Body of pancreas (tissue), 4 donors: Measurements from ENCODE around the gene TDP2. TPM values are rescaled to one million over a fixed set of nuclear protein-coding genes. Genes with fewer than 3 reads are reported as not detected.

Source experiments
- ATAC-seq: fragments of 150-250 bp; one replicate; pipeline ENCODE4 v1.9.1; 2016
- DNase-seq, 4 donors: peaks; one replicate each; pipeline ENCODE4 v3.0.0-alpha.2; 2019
- H3K27ac ChIP-seq, 4 donors: fragments of 200-600 bp; sonication (generic); 1 replicate in 3 of 4; 2 replicates in 1 of 4; pipeline versions ENCODE4 v1.5.1 to v1.6.1; 2016 to 2019; ENCODE audit warnings: mild to moderate bottlenecking in 1 of 4, mixed read lengths in 1 of 4, moderate library complexity in 1 of 4
- H3K27me3 ChIP-seq, 2 donors: fragments of 200-600 bp; sonication (generic); one replicate each; pipeline ENCODE4 v1.6.0; 2016; ENCODE audit warnings: mild to moderate bottlenecking in 1 of 2
- H3K36me3 ChIP-seq, 2 donors: fragments of 200-600 bp; sonication (generic); replicated peaks in 1 of 2; 2 replicates each; pipeline ENCODE4 v1.5.1; 2016; ENCODE audit warnings: low read depth in 2 of 2; ENCODE audit not compliant: insufficient read depth in 1 of 2
- H3K4me1 ChIP-seq: fragments of 200-600 bp; sonication (generic); one replicate; pipeline ENCODE4 v1.6.0; 2016
- H3K4me3 ChIP-seq, 2 donors: fragments of 200-600 bp; sonication (generic); 1 replicate in 1 of 2; 2 replicates in 1 of 2; pipeline ENCODE4 v1.5.1; 2016 to 2019
- H3K9me3 ChIP-seq, 3 donors: fragments of 200-600 bp; sonication (generic); 1 replicate in 2 of 3; 2 replicates in 1 of 3; pipeline ENCODE4 v1.5.1; 2016
- POLR2A ChIP-seq, 3 donors: fragments of 450-650 bp; IDR thresholded peaks; one replicate each; pipeline ENCODE4 v1.6.1; 2016; ENCODE audit warnings: antibody characterized with exemption in 3 of 3, mild to moderate bottlenecking in 2 of 3
- WGBS, 2 donors: methylation state at CpG; one replicate each; pipeline ENCODE4 v1.1.5; 2017; 5-methylcytosine and 5-hydroxymethylcytosine counted together
- intact Hi-C: fragments of 100-400 bp; cut with DNase I; formaldehyde crosslinking; loops from one replicate; pipeline ENCODE4 v1.15.1; 2023
- total RNA-seq, 2 donors: library from RNA; depleted of rRNA; stranded (reverse); fragments of >200 nt; gene quantifications; one replicate each; pipeline ENCODE4 v1.1.0, GENCODE V29; 2016
- TF ChIP-seq, protein P1 (sequence below), 7 experiments: fragments of 450-650 bp in 4 of 7; fragments of 200-600 bp in 3 of 7; sonication (generic) in 3 of 7; IDR thresholded peaks; one replicate each; pipeline ENCODE4 v1.5.1; 2016 to 2019; ENCODE audit warnings: antibody characterized with exemption in 7 of 7

The TDP2 gene
- total RNA-seq, 2 donors from 2014 or later = 21.0 to 25.1 TPM

GRCh38 chr6:24659561-24659960, 7.1 kb downstream of the TDP2 start:
- peaks cover 18% of the 10 kb centered on the region for H3K4me1 ChIP-seq
- intact Hi-C loops = no loop called here
- H3K27me3 ChIP-seq = no peaks in the 10 kb centered on the region
- H3K36me3 ChIP-seq = peaks cover 0 to 2% of the 10 kb centered on the region in 2 donors
- TF ChIP-seq, protein P1, sequence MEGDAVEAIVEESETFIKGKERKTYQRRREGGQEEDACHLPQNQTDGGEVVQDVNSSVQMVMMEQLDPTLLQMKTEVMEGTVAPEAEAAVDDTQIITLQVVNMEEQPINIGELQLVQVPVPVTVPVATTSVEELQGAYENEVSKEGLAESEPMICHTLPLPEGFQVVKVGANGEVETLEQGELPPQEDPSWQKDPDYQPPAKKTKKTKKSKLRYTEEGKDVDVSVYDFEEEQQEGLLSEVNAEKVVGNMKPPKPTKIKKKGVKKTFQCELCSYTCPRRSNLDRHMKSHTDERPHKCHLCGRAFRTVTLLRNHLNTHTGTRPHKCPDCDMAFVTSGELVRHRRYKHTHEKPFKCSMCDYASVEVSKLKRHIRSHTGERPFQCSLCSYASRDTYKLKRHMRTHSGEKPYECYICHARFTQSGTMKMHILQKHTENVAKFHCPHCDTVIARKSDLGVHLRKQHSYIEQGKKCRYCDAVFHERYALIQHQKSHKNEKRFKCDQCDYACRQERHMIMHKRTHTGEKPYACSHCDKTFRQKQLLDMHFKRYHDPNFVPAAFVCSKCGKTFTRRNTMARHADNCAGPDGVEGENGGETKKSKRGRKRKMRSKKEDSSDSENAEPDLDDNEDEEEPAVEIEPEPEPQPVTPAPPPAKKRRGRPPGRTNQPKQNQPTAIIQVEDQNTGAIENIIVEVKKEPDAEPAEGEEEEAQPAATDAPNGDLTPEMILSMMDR (IDR thresholded peaks at IDR 0.05) = no peak
- TF ChIP-seq POLR2A (IDR thresholded peaks at IDR 0.05) = no peak
- H3K4me3 ChIP-seq = no peak overlapping the region
- ATAC-seq (no peak), DNase-seq (no peak)
- 43 to 60% methylated on average over 1 of the region's 1 CpG for WGBS, 2 donors
- H3K27ac ChIP-seq = no peak overlapping the region
- no peaks in the 10 kb centered on the region for H3K9me3 ChIP-seq

DNA sequence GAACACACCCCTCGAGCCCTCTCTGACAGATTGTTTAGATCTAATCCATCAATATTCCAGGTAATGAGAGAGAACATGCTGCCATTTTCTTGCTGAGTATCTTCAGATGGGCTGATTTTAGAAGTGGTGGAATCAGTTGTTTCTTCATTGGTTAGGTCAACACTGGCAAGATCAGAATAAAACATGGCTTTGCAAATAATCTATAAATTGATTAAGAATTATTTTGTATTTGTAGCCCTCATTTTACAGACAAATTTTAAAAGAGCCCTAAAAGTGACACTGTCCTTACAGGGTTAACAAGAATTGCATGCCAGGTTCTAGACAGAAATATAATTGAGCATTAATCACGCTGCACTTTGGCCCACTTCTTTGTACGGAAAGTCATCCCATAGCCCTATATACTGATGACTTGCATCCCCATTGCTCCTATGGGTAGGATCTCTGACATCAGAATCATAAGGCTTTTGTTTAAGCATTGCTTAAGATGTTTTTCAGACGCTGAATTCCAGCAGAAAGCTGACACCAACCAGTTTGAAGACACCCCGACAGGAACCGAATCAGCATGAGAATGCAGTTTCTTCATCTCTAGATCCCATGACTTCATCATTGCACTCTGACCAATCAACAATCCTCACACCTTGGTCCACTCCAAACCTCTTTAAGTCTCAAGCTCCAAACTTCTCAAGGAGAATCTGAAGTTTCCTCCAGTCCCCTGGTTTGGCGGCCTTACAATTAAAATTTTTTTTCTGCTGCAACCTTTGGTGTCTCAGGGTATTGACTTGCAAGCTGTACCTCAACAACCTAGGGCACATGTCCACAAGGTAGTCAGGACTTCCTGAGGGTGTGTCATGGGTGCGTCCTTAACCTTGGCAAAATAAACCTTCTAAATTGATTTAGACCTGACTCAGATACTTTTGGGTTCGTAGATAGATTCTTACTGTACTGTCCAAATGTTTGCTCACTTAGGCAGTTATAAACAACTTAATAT, 7.8 kb downstream of the TDP2 start:
- DNase-seq (no peak), ATAC-seq (no peak)
- Histone ChIP-seq H3K36me3 (peaks cover 0 to 4% of the 10 kb centered on the region in 2 donors), H3K9me3 (no peaks in the 10 kb centered on the region), H3K4me1 (peaks cover 12% of the 10 kb centered on the region), H3K27ac (no peak overlapping the region), H3K4me3 (no peak overlapping the region), H3K27me3 (no peaks in the 10 kb centered on the region)
- WGBS, 2 donors = 61 to 69% methylated on average over 9 of the region's 9 CpGs
- intact Hi-C loops = no loop called here
- TF ChIP-seq POLR2A (IDR thresholded peaks at IDR 0.05) = no peak
- TF ChIP-seq, protein P1 (IDR thresholded peaks at IDR 0.05) = no peak

DNA sequence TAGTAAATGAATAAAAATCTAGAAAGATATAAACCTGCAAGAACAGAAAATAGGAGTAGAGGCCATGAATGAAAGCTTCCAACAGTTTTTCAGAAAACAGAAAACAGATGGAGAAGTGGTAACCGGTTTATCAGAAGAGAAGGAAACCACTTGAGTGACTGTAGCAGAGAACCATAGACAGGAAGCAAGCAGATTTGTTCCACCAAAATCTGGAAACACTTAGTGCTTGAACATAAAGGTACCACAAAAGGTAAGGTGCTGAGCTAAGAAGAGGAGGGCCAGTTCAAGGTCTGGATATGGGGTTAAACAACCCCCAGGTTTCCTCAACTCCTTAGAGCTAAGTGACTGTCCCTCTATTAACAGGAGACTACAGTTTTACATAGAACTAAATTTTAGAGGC, 11.5 kb downstream of the TDP2 start:
- no peak for ATAC-seq
- Histone ChIP-seq H3K4me1 (no peaks in the 10 kb centered on the region), H3K36me3 (peaks cover 0 to 10% of the 10 kb centered on the region in 2 donors), H3K4me3 (no peak overlapping the region), H3K27me3 (no peaks in the 10 kb centered on the region), H3K9me3 (no peaks in the 10 kb centered on the region), H3K27ac (no peak overlapping the region)
- no peak for DNase-seq
- TF ChIP-seq, protein P1 (IDR thresholded peaks at IDR 0.05) = no peak
- no peak for TF ChIP-seq POLR2A (IDR thresholded peaks at IDR 0.05)
- 76 to 94% methylated on average over 1 of the region's 1 CpG for WGBS, 2 donors
- intact Hi-C loops = no loop called here

- no peak for DNase-seq
- H3K9me3 ChIP-seq = no peaks in the 10 kb centered on the region
- H3K27me3 ChIP-seq = no peaks in the 10 kb centered on the region
- H3K4me3 ChIP-seq = no peak overlapping the region
- peak; percentile 53 for ATAC-seq
- intact Hi-C loops = no loop called here
- WGBS, 2 donors = 24 to 35% methylated on average over 3 of the region's 3 CpGs
- peaks cover 0 to 10% of the 10 kb centered on the region in 2 donors for H3K36me3 ChIP-seq
- TF ChIP-seq, protein P1 (IDR thresholded peaks at IDR 0.05) = no peak
- TF ChIP-seq POLR2A (IDR thresholded peaks at IDR 0.05) = no peak
- peaks cover 14% of the 10 kb centered on the region for H3K4me1 ChIP-seq
- peak overlapping the region in 3 of 4 donors; percentile 8 to 64 (median 21) for H3K27ac ChIP-seq
Measured at GRCh38 chr6:24650365-24650764, 16.3 kb downstream of the TDP2 start.
